ENCODE measurements around the gene RPL27A.

GRCh38 chr11:8694137-8694536 is 11.5 kb downstream of the RPL27A start:
- no peak for TF ChIP-seq CTCF (IDR thresholded peaks at IDR 0.05)
- no peak for TF ChIP-seq POLR2A (IDR thresholded peaks at IDR 0.05)
